Epithelial cell of esophagus (primary cell): ENCODE results near the gene TMEM240.

ENCODE experiments used
- DNase-seq: peaks from one replicate; pipeline ENCODE4 v3.0.0; 2010; ENCODE audit warnings: low read depth
- H3K4me3 ChIP-seq: 2 replicates; pipeline ENCODE4 v1.5.1; 2011; ENCODE audit warnings: mild to moderate bottlenecking, low read length, control low read depth
- CTCF ChIP-seq: IDR thresholded peaks from 2 replicates; pipeline ENCODE4 v1.5.1; 2011; ENCODE audit warnings: low read depth, mild to moderate bottlenecking, low read length, control low read depth, inconsistent platforms; ENCODE audit not compliant: insufficient read depth; ENCODE audit errors: missing control alignments

TMEM240 gene

GRCh38 chr1:1554926-1555915, 14.8 kb upstream of the TMEM240 start:
- DNase-seq: peak; percentile 73
- no peak for TF ChIP-seq CTCF
- no peak overlapping the region for H3K4me3 ChIP-seq

- no peak overlapping the region for H3K4me3 ChIP-seq
- no peak for DNase-seq
- TF ChIP-seq CTCF: no peak
Measured at GRCh38 chr1:1554550-1554925, 14.1 kb upstream of the TMEM240 start.

DNA sequence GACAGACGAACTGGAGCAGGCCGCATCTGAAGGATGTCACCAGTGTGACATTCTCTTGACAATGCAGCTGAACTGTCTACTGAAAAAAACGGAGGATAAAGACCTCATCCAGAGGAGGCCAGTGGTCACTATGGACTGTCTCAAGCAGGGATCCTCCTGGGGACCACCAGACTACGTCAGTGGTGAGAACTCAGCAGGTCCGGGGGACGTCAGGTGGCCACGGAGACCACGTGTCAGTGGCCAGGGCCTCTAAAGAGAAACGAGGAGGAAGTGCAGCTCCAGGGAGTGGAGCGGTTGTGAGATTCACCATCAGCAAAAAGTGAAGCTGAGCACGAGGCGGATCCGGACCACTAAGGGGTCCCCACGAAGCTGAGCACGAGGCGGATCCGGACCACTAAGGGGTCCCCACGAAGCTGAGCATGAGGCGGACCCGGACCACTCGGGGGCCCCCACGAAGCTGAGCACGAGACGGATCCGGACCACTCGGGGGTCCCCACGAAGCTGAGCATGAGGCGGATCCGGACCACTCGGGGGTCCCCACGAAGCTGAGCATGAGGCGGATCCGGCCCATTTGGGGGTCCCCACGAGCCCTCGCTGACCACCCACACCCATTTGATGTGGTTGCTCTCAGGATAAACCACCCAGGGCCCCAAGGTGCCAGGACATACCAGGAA, 13.5 kb upstream of the TMEM240 start:
- no peak for TF ChIP-seq CTCF
- no peak overlapping the region for H3K4me3 ChIP-seq
- no peak for DNase-seq

- no peak overlapping the region for H3K4me3 ChIP-seq
- DNase-seq: no peak
- TF ChIP-seq CTCF: no peak
Measured at GRCh38 chr1:1552263-1552639, 11.8 kb upstream of the TMEM240 start.

- TF ChIP-seq CTCF: no peak
- DNase-seq: no peak
Measured at GRCh38 chr1:1551524-1552262, 11.3 kb upstream of the TMEM240 start.

DNA sequence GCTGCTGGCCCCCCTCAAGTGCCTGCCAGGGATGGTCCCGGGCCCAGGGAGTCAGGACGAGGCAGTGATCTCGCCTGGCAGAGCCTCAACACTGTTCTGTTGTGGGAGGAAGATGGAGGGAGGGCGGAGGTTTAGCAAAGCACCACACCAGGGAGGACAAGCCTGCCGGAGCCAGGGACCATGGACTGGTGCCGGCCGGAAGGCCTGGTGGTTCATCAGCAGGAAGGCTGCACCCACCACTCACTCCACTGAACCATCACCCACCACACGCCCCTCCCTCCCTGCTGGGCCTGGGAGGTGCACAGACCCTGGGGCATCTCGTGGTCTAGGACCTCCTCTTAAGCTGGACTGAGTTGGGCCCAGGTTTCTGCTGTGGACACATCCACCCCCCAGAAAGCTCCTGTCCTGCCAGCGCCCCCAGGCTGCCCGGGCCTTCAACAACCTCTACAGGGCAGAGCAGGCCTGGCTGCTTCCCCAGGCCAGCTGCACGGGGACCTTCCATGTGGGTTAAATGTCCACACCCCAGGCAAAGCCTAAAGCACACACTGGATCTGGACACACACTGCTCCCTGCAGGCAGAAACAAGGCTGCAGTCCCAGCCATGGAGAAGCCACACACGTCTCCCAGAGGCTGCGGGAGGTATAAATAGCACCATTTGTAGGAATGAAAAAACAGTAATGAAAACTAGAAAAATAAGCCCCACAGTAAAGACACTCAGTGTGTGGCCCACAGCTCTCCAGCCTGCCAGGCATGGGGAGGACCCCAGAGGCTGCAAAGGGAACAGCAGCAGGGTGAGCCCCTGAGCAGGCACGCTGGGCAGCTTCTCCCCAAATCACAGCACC, 10.4 kb upstream of the TMEM240 start:
- peak; percentile 26 for TF ChIP-seq CTCF
- no peak for DNase-seq
- H3K4me3 ChIP-seq: no peak overlapping the region

More at GRCh38 chr1:1551524-1552262, 11.3 kb upstream of the TMEM240 start:
- H3K4me3 ChIP-seq: no peak overlapping the region
